BJ (cell line): ENCODE results near the gene SV2C. TPM values are rescaled to one million over a fixed set of nuclear protein-coding genes. Genes with fewer than 3 reads are reported as not detected.

Experiments
- CTCF ChIA-PET: fragments of 350-600 bp; formaldehyde crosslinking; extraction: SDS; loops from one replicate; lab custom pipeline; 2021; ENCODE audit warnings: antibody characterized with exemption, inconsistent platforms; lab: Yijun Ruan, JAX
- POLR2A ChIA-PET: fragments of 300-600 bp; sonication (Branson Sonifier 250); formaldehyde crosslinking; extraction: SDS; loops from one replicate; lab custom pipeline; 2021; ENCODE audit warnings: antibody characterized with exemption; lab: Charles Lee
- DNase-seq: peaks from one replicate; pipeline ENCODE4 v3.0.0-alpha.2; 2011; ENCODE audit warnings: low read depth
- H3K27me3 ChIP-seq: 2 replicates; pipeline ENCODE4 v1.6.0; 2011; ENCODE audit warnings: low read length; ENCODE audit not compliant: control insufficient read depth, insufficient read depth
- H3K36me3 ChIP-seq: 2 replicates; pipeline ENCODE4 v1.5.1; 2011; ENCODE audit warnings: low read length; ENCODE audit not compliant: control insufficient read depth, insufficient read depth
- H3K4me3 ChIP-seq: 2 replicates; pipeline ENCODE4 v1.5.1; 2011; ENCODE audit warnings: low read depth, mild to moderate bottlenecking, control low read depth, low read length
- polyA plus RNA-seq: library from polyadenylated mRNA; depleted of rRNA; stranded (reverse); fragments of >200 nt; gene quantifications from 2 replicates; pipeline ENCODE4 v1.2.3, GENCODE V29; 2011
- TF ChIP-seq, protein P1 (sequence below): IDR thresholded peaks from 2 replicates; pipeline ENCODE4 v1.5.1; 2011; ENCODE audit warnings: low read depth, mild to moderate bottlenecking, control low read depth, inconsistent platforms, low read length, moderate library complexity; ENCODE audit not compliant: insufficient read depth

SV2C gene
- polyA plus RNA-seq, 1 experiment: not detected

DNA sequence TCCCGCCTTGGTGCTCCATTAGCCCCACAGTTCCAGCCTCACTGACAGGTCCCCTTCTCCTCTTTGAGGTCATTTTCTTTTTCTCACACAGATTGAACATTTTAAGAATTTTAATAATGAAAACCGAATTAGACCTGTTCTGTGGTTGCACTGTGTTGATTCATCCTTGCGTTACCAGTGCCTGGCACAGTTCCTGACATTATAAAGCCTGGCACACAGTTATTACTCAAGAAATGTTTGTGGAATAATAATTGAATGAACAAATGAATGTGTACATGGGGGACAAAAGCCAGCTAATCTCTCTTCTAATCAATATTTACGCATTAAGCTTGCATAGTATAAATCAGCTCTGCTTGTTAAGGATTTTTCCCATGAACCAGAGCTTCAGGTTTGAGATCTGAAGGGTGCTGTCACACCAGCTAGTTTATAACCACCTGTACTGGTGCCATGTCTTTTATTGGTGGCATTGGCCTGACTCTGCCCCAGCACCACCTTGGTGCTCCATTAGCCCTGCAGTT, 80.0 kb downstream of the SV2C start:
- POLR2A ChIA-PET: no interaction called here
- CTCF ChIA-PET: interaction anchor here (4.8 kb wide), 1 partner anchor 12 kb away, joined by 23 read pairs; no protein-coding TSS in a partner anchor
- TF ChIP-seq, protein P1, sequence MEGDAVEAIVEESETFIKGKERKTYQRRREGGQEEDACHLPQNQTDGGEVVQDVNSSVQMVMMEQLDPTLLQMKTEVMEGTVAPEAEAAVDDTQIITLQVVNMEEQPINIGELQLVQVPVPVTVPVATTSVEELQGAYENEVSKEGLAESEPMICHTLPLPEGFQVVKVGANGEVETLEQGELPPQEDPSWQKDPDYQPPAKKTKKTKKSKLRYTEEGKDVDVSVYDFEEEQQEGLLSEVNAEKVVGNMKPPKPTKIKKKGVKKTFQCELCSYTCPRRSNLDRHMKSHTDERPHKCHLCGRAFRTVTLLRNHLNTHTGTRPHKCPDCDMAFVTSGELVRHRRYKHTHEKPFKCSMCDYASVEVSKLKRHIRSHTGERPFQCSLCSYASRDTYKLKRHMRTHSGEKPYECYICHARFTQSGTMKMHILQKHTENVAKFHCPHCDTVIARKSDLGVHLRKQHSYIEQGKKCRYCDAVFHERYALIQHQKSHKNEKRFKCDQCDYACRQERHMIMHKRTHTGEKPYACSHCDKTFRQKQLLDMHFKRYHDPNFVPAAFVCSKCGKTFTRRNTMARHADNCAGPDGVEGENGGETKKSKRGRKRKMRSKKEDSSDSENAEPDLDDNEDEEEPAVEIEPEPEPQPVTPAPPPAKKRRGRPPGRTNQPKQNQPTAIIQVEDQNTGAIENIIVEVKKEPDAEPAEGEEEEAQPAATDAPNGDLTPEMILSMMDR: no peak

DNA sequence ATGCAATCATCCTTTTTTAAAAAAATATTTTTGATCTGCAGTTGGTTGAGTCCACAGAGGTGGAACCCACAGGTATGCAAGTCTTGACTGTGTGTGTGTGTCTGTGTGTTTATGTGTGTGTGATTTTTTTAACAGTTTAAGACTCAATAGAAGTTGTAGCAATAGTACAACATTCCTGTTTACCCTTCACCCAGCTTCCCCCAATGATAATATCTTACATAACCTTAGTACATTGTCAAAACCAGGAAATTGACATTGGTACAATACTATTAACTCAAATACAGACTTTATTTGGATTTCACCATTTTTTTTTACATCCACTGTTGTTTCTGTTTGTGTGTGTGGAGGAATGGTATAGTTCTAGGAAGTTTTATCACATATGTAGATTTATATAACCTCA, 81.8 kb downstream of the SV2C start:
- POLR2A ChIA-PET: no interaction called here
- CTCF ChIA-PET: interaction anchor here (4.8 kb wide), 1 partner anchor 10 kb away, joined by 23 read pairs; no protein-coding TSS in a partner anchor
- Histone ChIP-seq H3K36me3 (no peaks in the 10 kb centered on the region), H3K27me3 (no peaks in the 10 kb centered on the region), H3K4me3 (no peak overlapping the region)
- TF ChIP-seq, protein P1: no peak
- DNase-seq: no peak

More for the DNA sequence above, 80.0 kb downstream of the SV2C start:
- no peaks in the 10 kb centered on the region for H3K27me3 ChIP-seq
- no peaks in the 10 kb centered on the region for H3K36me3 ChIP-seq
- no peak overlapping the region for H3K4me3 ChIP-seq
- no peak for DNase-seq

- POLR2A ChIA-PET: no interaction called here
- DNase-seq: no peak
- H3K36me3 ChIP-seq: no peaks in the 10 kb centered on the region
Observed at GRCh38 chr5:76165711-76166374, 82.7 kb downstream of the SV2C start.

GRCh38 chr5:76166886-76167576, 83.8 kb downstream of the SV2C start:
- POLR2A ChIA-PET: no interaction called here
- CTCF ChIA-PET: interaction anchor here (0.6 to 4.8 kb wide), 2 partner anchors 8 to 9 kb away, joined by 3 to 23 read pairs; no protein-coding TSS in a partner anchor
- Histone ChIP-seq H3K4me3 (no peak overlapping the region), H3K27me3 (no peaks in the 10 kb centered on the region), H3K36me3 (no peaks in the 10 kb centered on the region)
- no peak for DNase-seq
- TF ChIP-seq, protein P1: no peak

More at GRCh38 chr5:76165711-76166374, 82.7 kb downstream of the SV2C start:
- TF ChIP-seq, protein P1: no peak
- CTCF ChIA-PET: interaction anchor here (4.8 kb wide), 1 partner anchor 10 kb away, joined by 23 read pairs; no protein-coding TSS in a partner anchor
- Histone ChIP-seq H3K4me3 (no peak overlapping the region), H3K27me3 (no peaks in the 10 kb centered on the region)

- Histone ChIP-seq H3K36me3 (no peaks in the 10 kb centered on the region), H3K27me3 (no peaks in the 10 kb centered on the region), H3K4me3 (no peak overlapping the region)
- ChIA-PET CTCF (no interaction called here), POLR2A (no interaction called here)
- no peak for DNase-seq
- TF ChIP-seq, protein P1: no peak
Observed at GRCh38 chr5:76169146-76169905, 86.1 kb downstream of the SV2C start.
